Prostate gland (tissue), 2 donors: Measurements from ENCODE around the gene GALNT13.

Source experiments
- CTCF ChIP-seq, 4 experiments: fragments of 200-600 bp in 2 of 4; fragments of 450-650 bp in 2 of 4; sonication (generic) in 2 of 4; IDR thresholded peaks; 1 replicate in 3 of 4; 2 replicates in 1 of 4; pipeline ENCODE4 v1.5.1; 2016 to 2019; ENCODE audit warnings: antibody characterized with exemption in 4 of 4, mild to moderate bottlenecking in 2 of 4, moderate library complexity in 2 of 4
- POLR2AphosphoS5 ChIP-seq: sonication (generic); formaldehyde crosslinking; IDR thresholded peaks from one replicate; pipeline ENCODE4 v1.6.1; 2017; ENCODE audit warnings: antibody characterized with exemption

DNA sequence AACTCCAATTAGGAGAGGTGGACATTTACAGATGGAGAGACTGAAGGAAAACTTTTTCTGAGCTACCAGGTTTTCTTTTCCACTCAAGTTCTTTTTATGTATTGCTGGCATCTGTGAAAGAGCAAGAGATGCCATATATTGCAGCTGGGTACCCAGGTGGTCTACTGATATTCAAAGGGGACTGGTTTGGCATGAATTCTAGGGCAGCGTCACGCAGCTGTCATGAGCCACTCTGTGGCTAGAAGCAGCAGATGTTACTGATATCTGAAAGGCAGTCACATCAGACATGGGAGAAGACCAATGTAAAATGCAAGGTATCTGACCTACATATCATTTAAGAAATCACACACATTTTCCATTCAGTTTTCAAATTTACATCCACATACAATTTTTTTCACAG, 408.8 kb downstream of the GALNT13 start:
- no peak for TF ChIP-seq CTCF (IDR thresholded peaks at IDR 0.05)
- TF ChIP-seq POLR2AphosphoS5: no peak
